GM13977 (cell line): ENCODE results near the gene OR2AE1.

ENCODE experiments used
- DNase-seq: peaks from one replicate; pipeline ENCODE4 v3.0.0; 2012; ENCODE audit warnings: low spot score
- in situ Hi-C: fragments of 300-500 bp; cut with MboI; formaldehyde crosslinking; loops from one replicate; pipeline ENCODE4 v1.12.0; 2022; ENCODE audit warnings: low sequenced_read_pairs, low pct_unique_long_range_greater_than_20kb, mixed read lengths, inconsistent platforms; ENCODE audit not compliant: unreplicated experiment
- TF ChIP-seq, protein P1 (sequence below): IDR thresholded peaks from 2 replicates; pipeline ENCODE4 v1.5.1; 2012; ENCODE audit warnings: mild to moderate bottlenecking, control low read depth; ENCODE audit not compliant: insufficient read depth; ENCODE audit errors: extremely low read depth, missing control alignments

OR2AE1 gene

GRCh38 chr7:99842926-99843325, 33.9 kb downstream of the OR2AE1 start:
- TF ChIP-seq, protein P1, sequence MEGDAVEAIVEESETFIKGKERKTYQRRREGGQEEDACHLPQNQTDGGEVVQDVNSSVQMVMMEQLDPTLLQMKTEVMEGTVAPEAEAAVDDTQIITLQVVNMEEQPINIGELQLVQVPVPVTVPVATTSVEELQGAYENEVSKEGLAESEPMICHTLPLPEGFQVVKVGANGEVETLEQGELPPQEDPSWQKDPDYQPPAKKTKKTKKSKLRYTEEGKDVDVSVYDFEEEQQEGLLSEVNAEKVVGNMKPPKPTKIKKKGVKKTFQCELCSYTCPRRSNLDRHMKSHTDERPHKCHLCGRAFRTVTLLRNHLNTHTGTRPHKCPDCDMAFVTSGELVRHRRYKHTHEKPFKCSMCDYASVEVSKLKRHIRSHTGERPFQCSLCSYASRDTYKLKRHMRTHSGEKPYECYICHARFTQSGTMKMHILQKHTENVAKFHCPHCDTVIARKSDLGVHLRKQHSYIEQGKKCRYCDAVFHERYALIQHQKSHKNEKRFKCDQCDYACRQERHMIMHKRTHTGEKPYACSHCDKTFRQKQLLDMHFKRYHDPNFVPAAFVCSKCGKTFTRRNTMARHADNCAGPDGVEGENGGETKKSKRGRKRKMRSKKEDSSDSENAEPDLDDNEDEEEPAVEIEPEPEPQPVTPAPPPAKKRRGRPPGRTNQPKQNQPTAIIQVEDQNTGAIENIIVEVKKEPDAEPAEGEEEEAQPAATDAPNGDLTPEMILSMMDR = no peak
- no peak for DNase-seq
- in situ Hi-C loops = no loop called here

DNA sequence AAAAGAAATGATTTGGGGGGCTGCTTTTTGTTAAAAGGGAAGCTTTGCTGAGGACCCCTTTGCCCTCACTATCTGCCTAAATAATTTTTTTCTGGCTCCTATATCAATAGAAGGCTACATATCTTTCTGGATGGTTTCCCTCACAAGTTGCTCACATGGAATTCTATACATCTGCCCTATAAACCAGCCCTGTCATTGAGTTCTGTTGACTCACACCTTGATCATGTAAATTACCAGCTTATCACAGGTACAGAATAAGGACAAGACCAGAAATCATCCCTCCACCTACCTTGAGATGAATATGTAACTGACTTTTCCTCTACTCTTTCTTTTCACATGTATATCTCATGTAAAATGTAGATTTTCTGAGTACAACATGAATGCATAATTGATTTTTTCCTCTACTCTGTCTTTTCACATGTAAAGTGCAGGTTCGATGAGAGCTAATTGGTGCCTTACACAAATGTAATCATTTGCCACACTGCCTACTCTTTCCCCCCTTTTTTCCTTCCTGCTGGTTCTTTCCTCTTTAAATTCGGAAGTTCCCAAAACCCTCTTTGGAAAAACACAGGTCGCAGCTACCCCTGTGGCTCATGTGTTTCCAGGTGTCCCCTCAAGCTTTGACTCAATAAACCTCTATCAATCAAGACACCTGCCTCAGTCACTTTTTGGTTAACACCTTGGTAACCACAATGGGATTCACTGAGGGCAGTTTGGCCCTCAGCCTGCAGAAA, 36.5 kb downstream of the OR2AE1 start:
- no peak for DNase-seq
- in situ Hi-C loops = no loop called here
- TF ChIP-seq, protein P1 = no peak

- no peak for DNase-seq
- in situ Hi-C loops = no loop called here
- TF ChIP-seq, protein P1 = no peak
Measured at GRCh38 chr7:99839287-99840021, 37.4 kb downstream of the OR2AE1 start.

- in situ Hi-C loops = no loop called here
- TF ChIP-seq, protein P1 = peak; percentile 56
- DNase-seq = peak; percentile 39
Measured at GRCh38 chr7:99837649-99838361, 39.0 kb downstream of the OR2AE1 start.

GRCh38 chr7:99835189-99835588, 41.6 kb downstream of the OR2AE1 start:
- TF ChIP-seq, protein P1 = no peak
- no peak for DNase-seq
- in situ Hi-C loops = no loop called here

DNA sequence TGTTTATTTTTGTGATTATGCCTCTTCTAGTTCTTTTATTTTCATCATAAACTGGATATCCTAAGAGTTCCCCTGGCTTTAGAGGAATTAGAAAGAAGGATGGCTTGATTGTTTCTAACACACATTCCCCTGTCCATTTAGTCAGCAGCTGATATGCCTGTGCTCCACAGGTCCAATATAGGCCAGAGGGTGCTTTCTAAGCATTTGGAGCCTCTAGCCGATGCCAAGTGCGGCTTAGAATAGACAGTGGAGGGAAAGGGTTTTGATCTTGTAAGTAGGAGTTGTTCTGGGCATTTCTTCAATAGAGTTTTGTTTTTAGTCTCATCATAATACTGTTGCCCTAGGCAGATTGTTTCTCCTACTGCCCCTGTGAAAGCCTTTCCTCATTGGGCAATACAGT, 42.5 kb downstream of the OR2AE1 start:
- TF ChIP-seq, protein P1 = no peak
- no peak for DNase-seq
- in situ Hi-C loops = no loop called here
